ENCODE results near the gene RPUSD1. TPM values are rescaled to one million over a fixed set of nuclear protein-coding genes. Genes with fewer than 3 reads are reported as not detected.

Gene RPUSD1
- polyA plus RNA-seq, 1 donor (not counting 4 experiments of a cell fraction or from before 2014, with no cell fraction given), result 11.9 TPM

DNA sequence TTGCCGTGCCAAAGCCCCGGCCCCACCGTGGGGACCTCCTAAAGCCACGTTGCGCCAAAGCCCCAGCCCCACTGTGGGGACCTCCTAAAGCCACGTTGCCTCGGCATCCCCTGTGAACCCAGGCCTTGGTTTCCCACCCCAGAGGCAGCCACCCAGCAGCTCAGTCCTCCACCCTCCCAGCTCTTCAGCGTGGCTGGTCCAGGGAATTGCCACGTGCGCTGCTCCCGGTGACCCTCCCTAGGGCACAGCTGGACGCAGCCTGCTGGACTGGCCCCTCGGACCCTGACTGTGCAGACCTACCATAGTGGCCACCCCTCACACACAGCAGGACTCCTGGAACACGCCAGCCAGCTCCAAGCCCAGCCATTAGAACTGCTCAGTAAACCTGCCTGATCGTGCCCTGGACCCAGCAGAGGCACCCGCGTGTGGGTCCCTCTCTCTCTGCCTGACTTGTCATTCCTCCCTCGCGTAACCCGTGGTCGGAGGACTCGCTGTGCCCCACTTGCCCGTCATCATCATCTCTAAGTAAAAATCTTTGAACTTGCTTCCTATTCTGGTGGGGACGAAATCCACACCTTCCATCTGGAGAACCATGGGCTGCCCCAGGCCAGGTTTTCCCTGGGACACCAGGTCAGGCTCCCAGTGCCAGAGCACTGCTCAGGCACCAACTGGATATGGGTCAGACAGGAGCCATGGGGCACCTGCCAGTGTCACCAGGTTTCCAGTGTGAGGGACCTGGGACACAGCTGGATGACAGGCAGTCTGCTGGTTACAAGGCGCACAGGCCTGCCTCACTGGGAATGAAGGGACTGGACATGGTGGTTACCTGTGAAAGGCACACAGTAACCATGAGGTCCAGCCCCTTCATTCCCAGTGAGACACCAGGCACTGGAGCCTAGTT is 53.0 kb downstream of the RPUSD1 start:
- no peak for DNase-seq (ENCODE audit: low read depth, low spot score)
- dilution Hi-C loops (cut with MboI; ENCODE audit: extremely low pct_ligation_motif_present, low sequenced_read_pairs), result no loop called here

More for the DNA sequence above, 53.0 kb downstream of the RPUSD1 start:
- Histone ChIP-seq H3K4me2 (ENCODE audit: control insufficient read depth, extremely low read depth, insufficient read depth, low read depth, low read length) (no peak overlapping the region), H3K9ac (ENCODE audit: control insufficient read depth, extremely low read depth, insufficient read depth, low read length) (no peak overlapping the region), H3K79me2 (ENCODE audit: control insufficient read depth, insufficient read depth, low read length) (peaks cover 9% of the 10 kb centered on the region), H2AFZ (ENCODE audit: control insufficient read depth, low read length) (no peak overlapping the region), H4K20me1 (ENCODE audit: control insufficient read depth, extremely low read depth, insufficient read depth, low read length) (no peaks in the 10 kb centered on the region), H3K27me3 (ENCODE audit: control insufficient read depth, extremely low read depth, insufficient read depth, low read length) (no peaks in the 10 kb centered on the region), H3K9me3 (ENCODE audit: control insufficient read depth, low read depth, low read length) (no peaks in the 10 kb centered on the region), H3K9me1 (ENCODE audit: control insufficient read depth, extremely low read depth, insufficient read depth, low read length) (no peaks in the 10 kb centered on the region), H3K4me3 (ENCODE audit: control insufficient read depth in 2 of 3, extremely low read depth in 1 of 3, insufficient read depth in 2 of 3, low read depth in 1 of 3, low read length in 3 of 3) (no peak overlapping the region), H3K36me3 (ENCODE audit: control insufficient read depth in 2 of 2, extremely low read depth in 1 of 2, insufficient read depth in 2 of 2, low read length in 2 of 2) (peaks cover 25 to 30% of the 10 kb centered on the region in 2 experiments), H3K4me1 (ENCODE audit: control insufficient read depth, extremely low read depth, insufficient read depth, low read length) (peaks cover 13% of the 10 kb centered on the region), H3K27ac (ENCODE audit: control insufficient read depth, insufficient read depth, low read length) (no peak overlapping the region)
- FAIRE-seq, result no peak
- TF ChIP-seq EZH2 (IDR thresholded peaks at IDR 0.05; ENCODE audit: low read length), result no peak
- TF ChIP-seq, protein P1, sequence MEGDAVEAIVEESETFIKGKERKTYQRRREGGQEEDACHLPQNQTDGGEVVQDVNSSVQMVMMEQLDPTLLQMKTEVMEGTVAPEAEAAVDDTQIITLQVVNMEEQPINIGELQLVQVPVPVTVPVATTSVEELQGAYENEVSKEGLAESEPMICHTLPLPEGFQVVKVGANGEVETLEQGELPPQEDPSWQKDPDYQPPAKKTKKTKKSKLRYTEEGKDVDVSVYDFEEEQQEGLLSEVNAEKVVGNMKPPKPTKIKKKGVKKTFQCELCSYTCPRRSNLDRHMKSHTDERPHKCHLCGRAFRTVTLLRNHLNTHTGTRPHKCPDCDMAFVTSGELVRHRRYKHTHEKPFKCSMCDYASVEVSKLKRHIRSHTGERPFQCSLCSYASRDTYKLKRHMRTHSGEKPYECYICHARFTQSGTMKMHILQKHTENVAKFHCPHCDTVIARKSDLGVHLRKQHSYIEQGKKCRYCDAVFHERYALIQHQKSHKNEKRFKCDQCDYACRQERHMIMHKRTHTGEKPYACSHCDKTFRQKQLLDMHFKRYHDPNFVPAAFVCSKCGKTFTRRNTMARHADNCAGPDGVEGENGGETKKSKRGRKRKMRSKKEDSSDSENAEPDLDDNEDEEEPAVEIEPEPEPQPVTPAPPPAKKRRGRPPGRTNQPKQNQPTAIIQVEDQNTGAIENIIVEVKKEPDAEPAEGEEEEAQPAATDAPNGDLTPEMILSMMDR (optimal IDR thresholded peaks at IDR 0.05 in 1 of 3, IDR thresholded peaks at IDR 0.05 in 1 of 3, conservative IDR thresholded peaks at IDR 0.05 in 1 of 3; ENCODE audit: extremely low read depth in 1 of 3, insufficient read depth in 2 of 3, low read length in 3 of 3), result no peak

Small RNA genes lying within 50 kb of the gene (small RNA-seq; reads per million reads assigned to genes)
- 0 reads per million in 3 experiments for gene MIR662 (ENCODE audit: insufficient read length in 3 of 3, low read depth in 3 of 3, low replicate concordance in 1 of 3)

Other genes with a start within 250 kb of the RPUSD1 start
- not detected in 3 replicates for gene PRR35, start 228.0 kb downstream of the RPUSD1 start, polyA plus RNA-seq
- gene NHLRC4, start 221.4 kb downstream of the RPUSD1 start, polyA plus RNA-seq, result 0.09 to 0.22 TPM (median 0.10 TPM) in 3 replicates
- 11.2 to 23.3 TPM (median 16.7 TPM) in 3 replicates for gene PIGQ, start 218.4 kb downstream of the RPUSD1 start, polyA plus RNA-seq
- gene RAB40C, start 198.3 kb downstream of the RPUSD1 start, polyA plus RNA-seq, result 4.0 to 12.3 TPM (median 4.2 TPM) in 3 replicates
- 0.01 to 0.04 TPM in 2 of 3 replicates, not detected in the other for gene WFIKKN1, start 157.4 kb downstream of the RPUSD1 start, polyA plus RNA-seq
- 46.9 to 65.8 TPM (median 49.4 TPM) in 3 replicates for gene METTL26, start 152.1 kb downstream of the RPUSD1 start, polyA plus RNA-seq
- gene MCRIP2, start 146.6 kb downstream of the RPUSD1 start, polyA plus RNA-seq, result 5.9 to 14.5 TPM (median 8.1 TPM) in 3 replicates
- 5.9 to 9.2 TPM (median 8.2 TPM) in 3 replicates for gene WDR90, start 139.0 kb downstream of the RPUSD1 start, polyA plus RNA-seq
- 58.7 to 97.0 TPM (median 61.7 TPM) in 3 replicates for gene RHOT2, start 120.2 kb downstream of the RPUSD1 start, polyA plus RNA-seq
- 0.58 to 2.7 TPM (median 0.71 TPM) in 3 replicates for gene RHBDL1, start 112.7 kb downstream of the RPUSD1 start, polyA plus RNA-seq
- 124 to 153 TPM (median 144 TPM) in 3 replicates for gene STUB1, start 108.0 kb downstream of the RPUSD1 start, polyA plus RNA-seq
- 17.8 to 29.7 TPM (median 20.1 TPM) in 3 replicates for gene JMJD8, start 104.0 kb downstream of the RPUSD1 start, polyA plus RNA-seq
- 1.2 to 2.7 TPM (median 2.1 TPM) in 3 replicates for gene WDR24, start 98.0 kb downstream of the RPUSD1 start, polyA plus RNA-seq
- 0.45 to 3.0 TPM (median 0.81 TPM) in 3 replicates for gene FBXL16, start 82.6 kb downstream of the RPUSD1 start, polyA plus RNA-seq
- 27.1 to 171 TPM (median 42.1 TPM) in 3 replicates for gene METRN, start 73.3 kb downstream of the RPUSD1 start, polyA plus RNA-seq
- gene ANTKMT, start 67.2 kb downstream of the RPUSD1 start, polyA plus RNA-seq, result 5.6 to 13.7 TPM (median 8.2 TPM) in 3 replicates
- 2.0 to 4.1 TPM (median 2.5 TPM) in 3 replicates for gene CCDC78, start 61.9 kb downstream of the RPUSD1 start, polyA plus RNA-seq
- 6.8 to 30.7 TPM (median 8.0 TPM) in 3 replicates for gene HAGHL, start 61.3 kb downstream of the RPUSD1 start, polyA plus RNA-seq
- 20.1 to 31.8 TPM (median 24.9 TPM) in 3 replicates for gene CIAO3, start 47.4 kb downstream of the RPUSD1 start, polyA plus RNA-seq
- 8.5 to 12.7 TPM (median 11.7 TPM) in 3 replicates for gene MSLN, start 27.6 kb downstream of the RPUSD1 start, polyA plus RNA-seq
- 5.7 to 6.7 TPM (median 5.7 TPM) in 3 replicates for gene CHTF18, start 239 bp upstream of the RPUSD1 start, polyA plus RNA-seq
- gene GNG13, start 12.4 kb upstream of the RPUSD1 start, polyA plus RNA-seq, result not detected in 3 replicates
- gene LMF1, start 182.6 kb upstream of the RPUSD1 start, polyA plus RNA-seq, result 3.1 to 6.3 TPM (median 4.2 TPM) in 3 replicates
- gene SOX8, start 193.4 kb upstream of the RPUSD1 start, polyA plus RNA-seq, result 0.03 to 0.09 TPM in 2 of 3 replicates, not detected in the other

Data from keratinocyte (primary cell).